ENCODE data around the gene VIPR2.

DNA sequence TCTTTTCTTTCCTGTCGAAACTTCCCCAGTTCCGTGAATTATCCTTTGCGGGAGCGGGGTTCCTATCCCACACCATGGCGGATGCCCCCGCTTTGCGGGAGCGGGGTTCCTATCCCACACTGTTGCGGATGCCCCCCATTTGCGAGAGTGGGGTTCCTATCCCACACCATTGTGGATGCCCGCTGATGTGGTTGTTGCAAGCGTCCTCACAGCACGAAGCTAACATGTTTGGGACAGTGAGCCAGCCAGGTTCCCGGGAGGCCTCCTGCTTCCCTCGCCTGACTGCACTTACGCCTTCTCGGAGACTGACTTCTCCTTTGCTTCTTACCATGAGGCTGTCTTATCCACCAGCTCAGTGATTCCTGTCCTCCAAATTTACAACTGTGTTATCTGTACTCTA lies 134.7 kb downstream of the VIPR2 start:
- TF ChIP-seq POLR2AphosphoS5 (IDR thresholded peaks at IDR 0.05) (no peak), POLR2A (IDR thresholded peaks at IDR 0.05) (no peak)
- TF ChIP-seq, protein P1, sequence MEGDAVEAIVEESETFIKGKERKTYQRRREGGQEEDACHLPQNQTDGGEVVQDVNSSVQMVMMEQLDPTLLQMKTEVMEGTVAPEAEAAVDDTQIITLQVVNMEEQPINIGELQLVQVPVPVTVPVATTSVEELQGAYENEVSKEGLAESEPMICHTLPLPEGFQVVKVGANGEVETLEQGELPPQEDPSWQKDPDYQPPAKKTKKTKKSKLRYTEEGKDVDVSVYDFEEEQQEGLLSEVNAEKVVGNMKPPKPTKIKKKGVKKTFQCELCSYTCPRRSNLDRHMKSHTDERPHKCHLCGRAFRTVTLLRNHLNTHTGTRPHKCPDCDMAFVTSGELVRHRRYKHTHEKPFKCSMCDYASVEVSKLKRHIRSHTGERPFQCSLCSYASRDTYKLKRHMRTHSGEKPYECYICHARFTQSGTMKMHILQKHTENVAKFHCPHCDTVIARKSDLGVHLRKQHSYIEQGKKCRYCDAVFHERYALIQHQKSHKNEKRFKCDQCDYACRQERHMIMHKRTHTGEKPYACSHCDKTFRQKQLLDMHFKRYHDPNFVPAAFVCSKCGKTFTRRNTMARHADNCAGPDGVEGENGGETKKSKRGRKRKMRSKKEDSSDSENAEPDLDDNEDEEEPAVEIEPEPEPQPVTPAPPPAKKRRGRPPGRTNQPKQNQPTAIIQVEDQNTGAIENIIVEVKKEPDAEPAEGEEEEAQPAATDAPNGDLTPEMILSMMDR (IDR thresholded peaks at IDR 0.05 in 8 of 11, conservative IDR thresholded peaks at IDR 0.05 in 3 of 11) = no peak
